HG02840 (cell line): ENCODE measurements around the gene ITSN1.

Experiments
- ATAC-seq: cut with Tn5 transposase; IDR thresholded peaks from one replicate; pipeline ENCODE4 v1.9.1; 2021; ENCODE audit warnings: mild to moderate bottlenecking, moderate library complexity, moderate number of reproducible peaks; ENCODE audit not compliant: unreplicated experiment, low FRiP score

ITSN1 gene

DNA sequence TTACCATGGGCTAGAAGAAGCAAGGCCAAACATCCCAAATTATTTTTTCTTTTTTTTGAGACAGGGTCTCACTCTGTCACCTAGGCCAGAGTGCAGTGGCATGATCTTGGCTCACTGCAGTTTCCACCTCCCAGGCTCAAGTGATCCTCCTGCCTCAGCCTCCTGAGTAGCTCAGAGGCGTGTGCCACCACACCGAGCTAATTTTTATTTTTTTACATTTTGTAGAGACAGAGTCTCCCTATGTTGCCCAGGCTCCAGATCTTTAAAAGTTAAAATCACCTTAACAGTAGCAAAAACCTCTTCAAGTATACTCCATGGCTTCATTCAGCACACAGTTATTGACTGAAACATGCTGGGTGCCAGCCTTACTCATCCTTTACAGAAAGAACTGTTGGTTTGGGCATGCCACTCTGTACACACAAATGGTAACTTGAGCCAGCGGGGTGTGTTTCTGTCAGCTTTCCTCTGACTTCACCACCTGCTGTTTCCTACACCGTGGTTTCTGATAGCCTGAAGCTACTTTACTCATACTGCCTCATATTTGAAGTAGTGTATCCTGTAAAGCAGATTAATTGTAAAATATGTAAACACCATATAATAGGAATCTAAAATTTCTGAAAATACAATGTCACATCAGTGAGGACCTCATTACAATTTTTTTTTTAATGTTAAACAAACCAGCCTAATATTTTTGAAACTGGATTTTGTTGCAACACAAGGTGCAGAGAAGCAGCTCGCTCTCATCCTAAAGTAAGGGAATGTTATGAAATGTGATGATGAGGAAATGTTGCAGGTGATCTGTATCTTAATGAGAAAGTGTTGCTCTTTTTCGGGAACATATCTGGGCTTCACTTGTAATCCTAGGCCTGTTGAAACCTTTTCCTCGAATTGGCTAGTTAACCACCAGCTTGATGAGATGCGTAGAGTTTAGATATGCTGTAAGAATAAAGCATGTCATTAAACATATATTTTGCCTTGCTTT lies 159.4 kb downstream of the ITSN1 start:
- no peak for ATAC-seq

- no peak for ATAC-seq
These were observed 160.2 kb downstream of the ITSN1 start for GRCh38 chr21:33802481-33802880.

DNA sequence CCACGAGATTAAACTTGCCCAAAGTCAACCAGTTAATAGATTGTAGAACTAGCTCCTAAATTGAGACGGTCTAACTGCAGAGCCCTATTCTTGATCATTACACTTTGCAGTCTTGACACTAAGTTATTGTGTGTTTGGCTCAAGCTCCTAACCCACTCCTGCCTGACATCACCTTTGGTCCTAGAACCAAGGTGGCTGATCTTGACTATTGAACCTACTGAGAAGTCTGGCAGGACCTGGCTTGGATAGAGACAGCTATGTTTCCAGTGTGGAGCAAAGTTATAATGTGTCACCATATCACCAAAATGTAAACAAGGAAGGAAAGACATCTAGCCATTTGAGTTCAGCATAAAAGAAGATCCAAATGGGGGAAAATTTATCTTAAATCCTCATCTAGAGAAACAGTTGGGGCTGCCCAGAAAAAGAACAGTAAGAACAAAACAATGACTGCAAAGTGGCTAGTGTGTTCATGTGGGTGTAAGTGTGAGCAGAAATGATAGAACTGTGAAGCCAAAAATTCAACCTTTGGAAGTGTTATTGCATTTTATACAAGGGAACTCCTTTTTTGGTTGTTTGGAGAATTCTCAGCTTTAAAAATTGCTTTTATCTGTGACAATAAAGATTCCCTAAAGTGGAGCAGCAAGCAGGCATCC lies 166.5 kb downstream of the ITSN1 start:
- ATAC-seq = no peak

- no peak for ATAC-seq
These were observed 168.5 kb downstream of the ITSN1 start for GRCh38 chr21:33810766-33811165.

GRCh38 chr21:33811167-33812010 lies 169.1 kb downstream of the ITSN1 start:
- no peak for ATAC-seq

GRCh38 chr21:33813832-33814365 lies 171.6 kb downstream of the ITSN1 start:
- ATAC-seq = no peak

GRCh38 chr21:33815143-33815707 lies 172.9 kb downstream of the ITSN1 start:
- ATAC-seq = no peak

- ATAC-seq = no peak
These were observed 173.9 kb downstream of the ITSN1 start for GRCh38 chr21:33816174-33816573.

DNA sequence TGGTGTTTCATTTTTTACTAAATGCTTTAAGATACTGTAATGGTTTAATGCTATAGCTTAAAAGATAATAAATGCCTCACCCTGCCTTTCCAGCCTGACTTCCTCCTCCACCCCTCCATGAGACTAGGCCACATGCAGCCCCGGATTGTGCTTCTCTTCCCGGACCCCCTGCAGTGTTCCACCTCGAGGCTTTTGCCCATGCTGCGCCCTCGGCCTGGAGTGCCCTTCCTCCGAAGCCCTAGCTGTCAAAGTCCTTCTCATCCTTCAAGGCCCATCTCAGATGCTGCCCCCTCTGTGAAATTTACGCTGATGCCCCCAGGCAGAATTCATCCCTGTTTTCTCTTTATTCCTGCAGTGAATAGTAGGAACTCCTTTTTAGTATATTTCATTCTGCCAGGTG lies 174.8 kb downstream of the ITSN1 start:
- ATAC-seq = no peak

GRCh38 chr21:33817663-33818451 lies 175.6 kb downstream of the ITSN1 start:
- ATAC-seq = no peak

DNA sequence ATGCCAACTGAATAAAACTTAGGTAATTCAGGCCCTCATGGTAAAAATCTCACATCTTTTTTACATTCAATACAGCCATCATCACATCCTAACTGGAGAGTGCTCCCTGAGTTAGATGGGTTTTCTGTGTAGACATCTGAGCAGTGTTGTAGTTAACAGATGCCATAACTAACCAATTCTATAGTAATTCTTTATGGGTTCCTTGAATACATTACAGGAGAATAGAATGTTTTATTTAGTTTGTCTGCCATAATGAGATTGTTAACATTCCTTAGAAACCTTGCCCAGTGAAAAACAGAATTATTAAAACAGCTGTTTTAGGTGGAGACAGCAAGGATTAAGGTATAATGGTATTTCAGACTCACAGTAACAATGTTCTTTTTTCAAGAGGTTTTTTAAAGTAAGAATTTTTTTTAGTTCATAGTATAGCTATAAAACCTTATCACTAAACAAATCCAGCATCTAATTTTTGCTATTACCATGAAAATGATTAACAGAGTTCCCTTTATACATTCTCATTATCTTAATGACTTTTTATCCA lies 178.0 kb downstream of the ITSN1 start:
- ATAC-seq = no peak

- ATAC-seq = no peak
These were observed 178.5 kb downstream of the ITSN1 start for GRCh38 chr21:33820798-33821197.

DNA sequence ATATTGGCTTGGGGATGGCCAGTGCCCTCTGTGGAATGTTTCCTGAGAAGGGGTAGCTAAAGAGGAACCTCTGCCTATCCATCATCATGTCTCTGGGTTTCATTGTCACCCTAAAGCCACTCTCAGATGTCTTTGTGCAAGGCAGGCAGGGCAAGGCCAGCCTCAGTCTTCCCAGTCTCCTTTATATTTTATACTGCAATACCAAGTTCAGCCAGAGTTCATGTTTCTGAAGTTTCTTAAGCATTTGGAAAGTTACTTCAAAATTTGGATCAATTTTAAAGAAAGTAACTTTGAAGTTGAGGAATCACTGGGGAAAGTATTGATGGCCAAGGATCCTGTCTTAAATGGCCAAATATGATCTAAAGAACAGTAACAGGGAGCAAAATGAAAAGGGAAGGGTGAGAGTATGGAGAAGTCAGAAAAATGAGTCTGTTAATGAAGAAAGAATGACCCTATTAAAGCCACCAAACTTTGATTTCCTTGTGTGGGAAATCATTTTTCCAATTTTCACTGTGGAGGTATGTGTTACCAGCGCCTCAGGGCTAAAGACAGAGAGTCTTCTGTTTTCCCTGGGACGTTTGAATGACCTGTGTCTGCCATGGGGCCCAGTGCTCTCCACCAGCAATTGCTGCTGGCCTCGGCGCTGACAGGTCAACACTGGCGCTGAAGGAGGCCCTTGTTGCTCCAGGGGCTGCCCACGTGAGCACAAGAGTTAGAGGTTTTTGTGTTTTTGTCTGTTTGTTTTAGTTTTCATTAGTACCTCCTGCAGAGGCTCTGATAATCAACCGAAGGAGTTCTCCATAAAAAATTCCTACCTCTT lies 179.4 kb downstream of the ITSN1 start:
- no peak for ATAC-seq

GRCh38 chr21:33824156-33824941 lies 182.0 kb downstream of the ITSN1 start:
- no peak for ATAC-seq

DNA sequence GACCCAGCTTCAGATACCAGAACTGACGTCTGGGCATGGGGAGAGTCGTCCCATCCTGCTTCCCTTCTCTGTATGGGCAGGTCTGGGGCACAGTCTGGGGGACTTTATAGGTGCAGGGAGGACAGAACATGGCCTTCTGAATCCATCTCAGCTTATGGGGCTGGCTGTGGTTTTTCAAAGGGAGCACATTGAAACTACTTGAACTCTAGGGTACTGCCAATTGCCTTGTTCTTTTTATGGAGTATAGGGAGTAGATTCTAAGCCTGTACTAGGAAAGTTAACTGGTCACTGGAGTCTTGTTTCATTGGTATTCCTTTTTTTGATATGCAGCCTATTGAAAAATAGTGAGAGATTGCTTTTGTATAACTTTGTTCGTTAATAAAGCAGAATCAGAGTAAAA lies 183.1 kb downstream of the ITSN1 start:
- no peak for ATAC-seq

DNA sequence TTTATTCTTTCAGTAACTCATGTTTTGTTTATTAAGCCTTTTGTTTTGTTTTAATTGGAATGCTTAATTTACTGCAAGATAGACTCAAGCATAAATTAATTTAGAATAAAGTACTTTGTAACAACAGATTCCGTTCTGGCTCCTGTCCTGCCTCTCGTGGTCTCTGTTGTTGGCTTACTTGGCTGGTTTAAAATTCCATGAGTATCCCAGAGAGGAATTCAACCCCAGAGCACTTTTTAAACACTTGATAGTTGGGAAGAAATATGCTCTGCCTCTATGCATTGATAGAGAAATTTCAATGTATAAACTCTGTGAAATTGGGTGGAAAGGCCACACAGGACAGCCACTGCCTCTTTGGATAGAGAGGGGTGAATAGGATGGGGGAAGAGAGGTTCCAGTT lies 183.6 kb downstream of the ITSN1 start:
- ATAC-seq = no peak

GRCh38 chr21:33828083-33828482 lies 185.8 kb downstream of the ITSN1 start:
- ATAC-seq = no peak

GRCh38 chr21:33828577-33828976 lies 186.3 kb downstream of the ITSN1 start:
- no peak for ATAC-seq
